ENCODE measurements around the gene KBTBD12.

GRCh38 chr3:127888156-127888555, 26.9 kb upstream of the KBTBD12 start:
- TF ChIP-seq TAF1 (IDR thresholded peaks at IDR 0.05; ENCODE audit: borderline replicate concordance, insufficient read depth, low read length) (no peak), POLR2AphosphoS5 (IDR thresholded peaks at IDR 0.05; ENCODE audit: low read depth, low read length) (no peak), REST (IDR thresholded peaks at IDR 0.05; ENCODE audit: insufficient read depth in 1 of 2, low read depth in 2 of 2, low read length in 2 of 2) (no peak)

Measured in PFSK-1 (cell line).